A204.1 (cell line): Measurements from ENCODE around the gene NUP62CL.
"Not testable (repeated sequence)": the region's sequence is repeated elsewhere in the genome, so short reads cannot be mapped to it uniquely, and the experiment has no call there.

Source experiments
- FAIRE-seq: peaks from 2 replicates; lab custom pipeline; 2012; peaks lifted over from hg19 to GRCh38; lab: Jason Lieb, UNC

NUP62CL gene

GRCh38 chrX:107205770-107206696 lies at the start of gene NUP62CL, which contains the start of gene DNAAF6:
TSS of gene NUP62CL (minus strand) at chrX:107206433. CDS start at chrX:107175146, 31,287 bp downstream.
TSS of gene DNAAF6 (plus strand) at chrX:107206611. CDS start at chrX:107212876, 6,265 bp downstream.
- no peak for FAIRE-seq

DNA sequence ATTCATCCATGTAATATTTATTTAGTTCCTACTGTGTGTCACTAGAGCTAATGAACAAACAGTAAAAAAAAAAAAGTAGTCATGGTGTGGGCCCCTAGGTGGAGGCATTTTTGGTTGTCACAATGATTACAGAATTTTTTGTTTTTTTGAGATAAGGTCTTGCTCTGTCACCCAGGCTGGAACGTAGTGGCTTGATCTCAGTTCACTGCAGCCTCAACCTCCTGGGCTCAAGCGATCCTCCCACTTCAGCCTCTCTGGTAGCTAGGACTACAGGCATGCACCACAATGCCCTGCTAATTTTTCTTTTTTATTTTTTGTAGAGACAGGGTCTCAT lies 22.2 kb upstream of the NUP62CL start:
- no peak for FAIRE-seq

GRCh38 chrX:107227780-107228485 lies 21.7 kb upstream of the NUP62CL start:
- FAIRE-seq, result no peak

DNA sequence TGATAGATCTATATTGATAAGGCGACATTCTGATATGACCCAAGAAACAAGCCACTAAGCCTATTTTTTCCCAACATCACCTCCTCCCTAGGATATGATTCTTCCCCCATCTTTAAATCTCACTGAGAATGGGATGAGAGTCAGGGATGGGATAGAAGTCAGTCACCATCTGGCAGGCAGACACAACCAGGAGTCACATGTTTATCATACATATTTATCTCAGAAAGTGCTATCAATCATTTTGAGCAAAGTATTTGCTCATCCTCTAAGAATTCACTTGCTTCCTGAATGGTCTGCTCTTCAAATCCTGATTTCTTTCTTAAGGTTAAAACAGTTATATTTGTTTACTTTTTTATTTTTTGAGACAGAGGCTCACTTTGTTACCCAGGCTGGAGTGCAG lies 20.5 kb upstream of the NUP62CL start:
- FAIRE-seq, result no peak

GRCh38 chrX:107213477-107213876 lies 7.2 kb upstream of the NUP62CL start:
- no peak for FAIRE-seq

DNA sequence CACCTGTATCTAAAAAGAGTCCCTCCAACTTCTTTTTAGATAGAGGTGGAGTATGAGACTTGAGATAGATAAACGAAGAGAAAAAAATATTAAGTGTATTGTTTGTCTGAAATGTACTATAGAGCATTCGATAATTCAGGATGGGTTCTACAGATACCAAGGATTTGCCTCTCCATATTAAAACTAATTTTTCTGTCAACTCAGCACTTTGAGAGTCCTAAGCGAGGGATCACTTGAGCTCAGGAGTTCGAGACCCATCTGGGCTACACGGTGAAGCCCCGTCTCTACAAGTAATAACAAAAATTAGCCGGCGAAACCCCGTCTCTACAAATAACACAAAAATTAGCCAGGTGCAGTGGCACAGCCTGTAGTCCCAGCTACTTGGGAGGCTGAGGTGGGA lies 1.7 kb upstream of the NUP62CL start:
- FAIRE-seq, result no peak

- FAIRE-seq, result no peak
Observed at GRCh38 chrX:107207089-107207488, 856 bp upstream of the NUP62CL start.

- FAIRE-seq, result no peak
Observed at GRCh38 chrX:107206697-107207065, 448 bp upstream of the NUP62CL start.

DNA sequence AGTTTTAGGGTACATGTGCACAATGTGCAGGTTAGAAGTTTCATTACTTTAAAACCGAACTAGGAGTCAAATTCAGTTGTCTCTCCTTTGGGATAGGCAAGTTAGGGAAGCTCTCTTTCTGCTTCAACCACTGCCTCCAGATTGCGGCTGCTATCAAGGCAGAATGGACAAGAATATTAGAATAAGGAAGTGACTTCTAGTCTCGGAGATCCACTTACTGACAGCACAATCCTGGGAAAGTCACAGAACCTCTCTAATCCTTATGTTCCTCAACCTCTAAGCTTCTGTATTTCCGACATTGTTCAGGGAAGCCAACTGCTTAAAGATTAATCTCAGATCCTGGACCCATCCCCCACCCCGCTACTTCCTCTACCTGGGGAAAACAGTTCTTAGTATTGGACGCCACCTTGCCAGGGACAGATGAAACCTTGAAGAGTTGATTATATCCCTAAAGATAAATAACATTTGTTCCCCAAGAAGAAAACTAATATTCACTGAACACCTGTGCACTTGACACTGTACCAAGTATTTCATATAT lies 2.1 kb downstream of the NUP62CL start:
- no peak for FAIRE-seq

- no peak for FAIRE-seq
Observed at GRCh38 chrX:107199491-107199890, 6.7 kb downstream of the NUP62CL start.

DNA sequence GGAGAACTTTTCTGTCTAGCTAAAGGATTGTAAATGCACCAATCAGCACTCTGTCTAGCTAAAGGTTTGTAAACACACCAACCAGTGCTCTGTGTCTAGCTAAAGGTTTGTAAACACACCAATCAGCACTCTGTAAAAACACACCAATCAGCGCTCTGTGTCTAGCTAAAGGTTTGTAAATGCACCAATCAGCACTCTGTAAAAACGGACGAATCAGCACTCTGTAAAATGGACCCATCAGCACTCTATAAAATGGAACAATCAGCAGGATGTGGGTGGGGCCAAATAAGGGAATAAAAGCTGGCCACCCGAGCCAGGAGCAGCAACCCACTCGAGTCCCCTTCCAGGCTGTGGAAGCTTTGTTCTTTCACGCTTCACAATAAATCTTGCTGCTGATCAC lies 8.2 kb downstream of the NUP62CL start:
- not testable (repeated sequence) for FAIRE-seq

GRCh38 chrX:107197319-107197718 lies 8.9 kb downstream of the NUP62CL start:
- FAIRE-seq, result no peak

- FAIRE-seq, result no peak
Observed at GRCh38 chrX:107171369-107172102, 34.7 kb downstream of the NUP62CL start.

- no peak for FAIRE-seq
Observed at GRCh38 chrX:107168712-107169111, 37.5 kb downstream of the NUP62CL start.

DNA sequence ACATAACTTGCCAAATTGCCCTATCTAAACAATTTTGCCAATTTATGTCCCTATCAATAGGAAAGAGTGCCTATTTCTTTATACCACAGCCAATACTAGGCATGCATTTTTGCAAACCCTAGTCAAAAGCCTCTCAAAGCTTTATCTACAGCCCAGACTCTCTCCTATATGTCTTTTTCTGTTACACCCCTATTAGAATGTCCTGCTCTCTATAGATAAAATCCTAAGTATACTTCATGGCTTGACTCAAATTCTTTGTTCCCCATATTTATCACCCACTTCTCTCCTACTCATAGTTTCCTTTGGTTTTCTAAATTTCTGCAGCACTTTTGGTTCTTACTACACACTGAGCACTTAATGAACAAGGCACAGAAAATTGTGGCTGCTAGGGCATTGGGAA lies 38.0 kb downstream of the NUP62CL start:
- FAIRE-seq, result no peak

GRCh38 chrX:107167163-107167921 lies 38.9 kb downstream of the NUP62CL start:
- FAIRE-seq, result no peak

DNA sequence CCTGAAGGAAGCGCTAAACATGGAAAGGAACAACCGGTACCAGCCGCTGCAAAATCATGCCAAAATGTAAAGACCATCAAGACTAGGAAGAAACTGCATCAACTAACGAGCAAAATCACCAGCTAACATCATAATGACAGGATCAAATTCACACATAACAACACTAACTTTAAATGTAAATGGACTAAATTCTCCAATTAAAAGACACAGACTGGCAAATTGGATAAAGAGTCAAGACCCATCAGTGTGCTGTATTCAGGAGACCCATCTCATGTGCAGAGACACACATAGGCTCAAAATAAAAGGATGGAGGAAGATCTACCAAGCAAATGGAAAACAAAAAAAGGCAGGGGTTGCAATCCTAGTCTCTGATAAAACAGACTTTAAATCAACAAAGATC lies 48.6 kb downstream of the NUP62CL start:
- FAIRE-seq, result not testable (repeated sequence)

DNA sequence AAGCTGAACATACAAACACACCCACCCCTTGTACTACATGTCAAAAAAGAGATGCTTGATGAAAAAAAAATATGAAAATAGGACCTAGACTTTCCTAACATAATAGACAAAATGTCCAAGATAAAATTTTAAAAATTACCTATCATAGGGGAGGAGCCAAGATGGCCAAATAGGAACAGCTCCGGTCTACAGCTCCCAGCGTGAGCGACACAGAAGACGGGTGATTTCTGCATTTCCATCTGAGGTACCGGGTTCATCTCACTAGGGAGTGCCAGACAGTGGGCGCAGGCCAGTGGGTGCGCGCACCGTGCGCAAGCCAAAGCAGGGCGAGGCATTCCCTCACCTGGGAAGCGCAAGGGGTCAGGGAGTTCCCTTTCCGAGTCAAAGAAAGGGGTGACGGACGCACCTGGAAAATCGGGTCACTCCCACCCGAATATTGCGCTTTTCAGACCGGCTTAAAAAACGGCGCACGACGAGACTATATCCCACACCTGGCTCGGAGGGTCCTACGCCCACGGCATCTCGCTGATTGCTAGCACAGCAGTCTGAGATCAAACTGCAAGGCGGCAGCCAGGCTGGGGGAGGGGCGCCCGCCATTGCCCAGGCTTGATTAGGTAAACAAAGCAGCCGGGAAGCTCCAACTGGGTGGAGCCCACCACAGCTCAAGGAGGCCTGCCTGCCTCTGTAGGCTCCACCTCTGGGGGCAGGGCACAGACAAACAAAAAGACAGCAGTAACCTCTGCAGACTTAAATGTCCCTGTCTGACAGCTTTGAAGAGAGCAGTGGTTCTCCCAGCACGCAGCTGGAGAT lies 50.4 kb downstream of the NUP62CL start:
- not testable (repeated sequence) for FAIRE-seq

DNA sequence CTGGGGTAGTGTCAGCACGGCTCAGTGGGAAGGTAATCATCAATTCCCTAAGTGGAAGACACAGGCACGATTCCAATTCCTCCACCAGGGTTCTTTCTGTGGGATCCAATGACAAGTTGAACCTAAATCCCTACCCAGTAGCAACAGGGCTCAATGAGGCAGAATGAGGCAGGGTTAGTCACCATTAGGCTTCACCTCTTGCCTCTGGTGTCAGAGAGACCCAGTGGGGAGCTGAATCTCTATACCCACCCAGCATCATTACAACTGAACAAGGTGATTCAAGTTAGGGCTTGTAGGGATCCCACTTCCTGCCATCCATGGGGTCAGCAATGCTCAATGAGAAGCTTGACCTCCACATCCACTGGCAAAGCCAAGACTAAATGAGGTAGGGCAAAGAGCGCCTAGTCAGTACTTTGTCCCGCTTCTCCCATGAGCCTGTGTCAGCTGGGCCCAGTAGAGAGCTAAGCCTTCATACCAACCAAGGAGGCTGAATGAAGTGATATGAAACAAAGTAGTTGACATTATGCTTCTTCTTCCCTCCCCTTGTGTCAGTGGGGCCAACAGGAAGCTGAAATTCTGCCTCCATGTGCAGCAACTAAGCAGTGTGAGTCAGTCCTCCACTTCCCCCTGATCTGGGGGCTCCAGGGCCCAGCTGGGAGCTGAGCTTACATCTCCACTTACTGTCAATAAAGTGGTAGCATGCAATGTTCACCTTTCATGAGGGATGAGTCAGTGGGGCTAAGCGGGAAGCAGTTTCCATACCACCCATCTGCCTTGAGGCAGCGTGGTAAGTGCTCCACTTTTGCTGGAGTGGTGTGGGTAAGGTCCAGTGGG lies 51.2 kb downstream of the NUP62CL start:
- FAIRE-seq, result no peak

- FAIRE-seq, result no peak
Observed at GRCh38 chrX:107153005-107153404, 53.2 kb downstream of the NUP62CL start.
